DND-41 (cell line): ENCODE data around the gene AUTS2.

ENCODE experiments used
- ATAC-seq: fragments of 200-7000 bp; cut with Tn5 transposase; 3 replicates; pipeline ENCODE4 v1.9.1; 2021; ENCODE audit warnings: low read depth; ENCODE audit not compliant: insufficient read depth
- DNase-seq: peaks from one replicate; pipeline ENCODE4 v3.0.0-alpha.2; 2020
- H2AFZ ChIP-seq: 2 replicates; pipeline ENCODE4 v1.6.0; 2012; ENCODE audit warnings: low read depth, low read length
- H3K27ac ChIP-seq: 2 replicates; pipeline ENCODE4 v1.5.1; 2012; ENCODE audit warnings: low read length, inconsistent platforms
- H3K27me3 ChIP-seq: fragments of 200-600 bp; sonication (generic); 2 replicates; pipeline ENCODE4 v1.6.0; 2012; ENCODE audit warnings: low read length, mild to moderate bottlenecking, inconsistent platforms; ENCODE audit not compliant: insufficient read depth, poor library complexity
- H3K36me3 ChIP-seq: 2 replicates; pipeline ENCODE4 v1.5.1; 2012; ENCODE audit warnings: low read length, inconsistent platforms; ENCODE audit not compliant: insufficient read depth
- H3K4me1 ChIP-seq: 2 replicates; pipeline ENCODE4 v1.5.1; 2012; ENCODE audit warnings: mild to moderate bottlenecking, low read length; ENCODE audit not compliant: insufficient read depth
- H3K4me2 ChIP-seq: 2 replicates; pipeline ENCODE4 v1.6.0; 2012; ENCODE audit warnings: mild to moderate bottlenecking, moderate library complexity, low read length, inconsistent platforms; ENCODE audit not compliant: insufficient read depth
- H3K4me3 ChIP-seq, 2 experiments: fragments of 200-600 bp in 1 of 2; shearing (Covaris generic) in 1 of 2; 2 replicates each; pipeline ENCODE4 v1.5.1; 2012 to 2016; ENCODE audit warnings: inconsistent platforms in 2 of 2, low read length in 2 of 2, mild to moderate bottlenecking in 2 of 2, low read depth in 1 of 2, moderate library complexity in 1 of 2
- H3K79me2 ChIP-seq: 2 replicates; pipeline ENCODE4 v1.6.0; 2012; ENCODE audit warnings: low read length, inconsistent platforms; ENCODE audit not compliant: insufficient read depth
- H3K9ac ChIP-seq: 2 replicates; pipeline ENCODE4 v1.6.0; 2012; ENCODE audit warnings: low read depth, mild to moderate bottlenecking, inconsistent platforms, low read length, moderate library complexity
- H3K9me3 ChIP-seq: 2 replicates; pipeline ENCODE4 v1.5.1; 2012; ENCODE audit warnings: low read length, moderate library complexity, mild to moderate bottlenecking, inconsistent platforms; ENCODE audit not compliant: insufficient read depth, severe bottlenecking
- H4K20me1 ChIP-seq: 2 replicates; pipeline ENCODE4 v1.6.0; 2012; ENCODE audit warnings: low read length; ENCODE audit not compliant: insufficient read depth
- CTCF ChIP-seq: IDR thresholded peaks from 2 replicates; pipeline ENCODE4 v1.5.1; 2012; ENCODE audit warnings: borderline replicate concordance, low read length, moderate library complexity, mild to moderate bottlenecking; ENCODE audit not compliant: poor library complexity, severe bottlenecking; ENCODE audit errors: extremely low read depth
- EZH2 ChIP-seq: IDR thresholded peaks from 3 replicates; pipeline ENCODE4 v1.6.1; 2012; ENCODE audit warnings: borderline replicate concordance, low read depth, mild to moderate bottlenecking, moderate library complexity, low read length, inconsistent platforms; ENCODE audit not compliant: severe bottlenecking

Gene AUTS2

GRCh38 chr7:70622936-70623335, 1024.7 kb downstream of the AUTS2 start:
- H4K20me1 ChIP-seq = no peaks in the 10 kb centered on the region
- no peaks in the 10 kb centered on the region for H3K9me3 ChIP-seq
- no peaks in the 10 kb centered on the region for H3K79me2 ChIP-seq
- no peaks in the 10 kb centered on the region for H3K27me3 ChIP-seq
- H3K36me3 ChIP-seq = no peaks in the 10 kb centered on the region
- H3K4me2 ChIP-seq = no peak overlapping the region
- H2AFZ ChIP-seq = no peak overlapping the region
- no peak overlapping the region for H3K9ac ChIP-seq
- DNase-seq = no peak
- H3K4me3 ChIP-seq = no peak overlapping the region
- no peak overlapping the region for H3K27ac ChIP-seq
- TF ChIP-seq CTCF = no peak
- no peak for TF ChIP-seq EZH2
- no peaks in the 10 kb centered on the region for H3K4me1 ChIP-seq
- no peak for ATAC-seq

GRCh38 chr7:70624500-70625103, 1026.3 kb downstream of the AUTS2 start:
- no peaks in the 10 kb centered on the region for H3K36me3 ChIP-seq
- DNase-seq (no peak), ATAC-seq (no peak)
- no peak overlapping the region for H3K9ac ChIP-seq
- no peaks in the 10 kb centered on the region for H3K27me3 ChIP-seq
- H4K20me1 ChIP-seq = no peaks in the 10 kb centered on the region
- H3K79me2 ChIP-seq = no peaks in the 10 kb centered on the region
- no peaks in the 10 kb centered on the region for H3K9me3 ChIP-seq
- no peak overlapping the region for H3K27ac ChIP-seq
- no peaks in the 10 kb centered on the region for H3K4me1 ChIP-seq
- TF ChIP-seq EZH2 (no peak), CTCF (no peak)
- no peak overlapping the region for H3K4me2 ChIP-seq
- H3K4me3 ChIP-seq = no peak overlapping the region
- no peak overlapping the region for H2AFZ ChIP-seq

DNA sequence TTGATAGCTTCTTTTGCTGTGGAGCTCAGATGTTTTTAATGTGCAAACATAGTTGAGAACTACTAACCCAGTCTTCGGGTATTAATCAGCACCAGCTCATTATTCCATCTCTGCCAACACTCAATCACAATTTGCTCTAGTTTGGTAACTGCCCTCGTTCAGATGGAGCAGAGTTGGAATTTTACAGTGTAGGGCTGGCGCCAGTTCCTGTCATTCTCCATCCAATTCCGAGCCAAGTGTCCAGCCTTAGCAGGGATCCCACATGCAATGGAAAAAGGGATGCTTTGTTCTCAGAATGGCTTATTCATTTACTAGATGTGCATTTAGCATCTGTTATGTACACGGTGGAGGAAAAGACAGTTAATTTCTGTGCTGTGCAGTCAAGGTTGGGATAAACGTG, 1029.2 kb downstream of the AUTS2 start:
- H3K9me3 ChIP-seq = no peaks in the 10 kb centered on the region
- no peaks in the 10 kb centered on the region for H3K4me1 ChIP-seq

More for the DNA sequence above, 1029.2 kb downstream of the AUTS2 start:
- Histone ChIP-seq H3K27ac (no peak overlapping the region), H3K36me3 (no peaks in the 10 kb centered on the region), H3K79me2 (no peaks in the 10 kb centered on the region), H3K9ac (no peak overlapping the region), H4K20me1 (no peaks in the 10 kb centered on the region), H3K4me2 (no peak overlapping the region), H2AFZ (no peak overlapping the region), H3K4me3 (no peak overlapping the region), H3K27me3 (no peaks in the 10 kb centered on the region)
- ATAC-seq (no peak), DNase-seq (no peak)
- TF ChIP-seq EZH2 (no peak), CTCF (no peak)
